Natural killer cell (primary cell): ENCODE data around the gene STX8. TPM values are rescaled to one million over a fixed set of nuclear protein-coding genes. Genes with fewer than 3 reads are reported as not detected.

ENCODE experiments used
- ATAC-seq, 3 donors: fragments of 150-1000 bp in 2 of 3; fragments of 200-7000 bp in 1 of 3; cut with Tn5 transposase; 1 replicate in 1 of 3; 2 replicates in 2 of 3; pipeline ENCODE4 v1.10.0; 2021; ENCODE audit warnings: mild to moderate bottlenecking in 2 of 3, moderate library complexity in 2 of 3
- DNase-seq, 2 donors: peaks; one replicate each; pipeline versions ENCODE4 v3.0.0 to v3.0.0-alpha.2; 2013 to 2021; ENCODE audit warnings: mixed read lengths in 1 of 2
- H3K27ac ChIP-seq: one replicate; pipeline ENCODE4 v1.5.1; 2013; ENCODE audit warnings: mild to moderate bottlenecking, low read length
- H3K27me3 ChIP-seq: one replicate; pipeline ENCODE4 v1.6.1; 2013; ENCODE audit warnings: low read length; ENCODE audit not compliant: control insufficient read depth, insufficient read depth
- H3K36me3 ChIP-seq: one replicate; pipeline ENCODE4 v1.6.1; 2013; ENCODE audit warnings: low read length; ENCODE audit not compliant: control insufficient read depth, insufficient read depth
- H3K4me1 ChIP-seq: one replicate; pipeline ENCODE4 v1.6.1; 2013; ENCODE audit warnings: low read length; ENCODE audit not compliant: control insufficient read depth, insufficient read depth
- H3K4me3 ChIP-seq: one replicate; pipeline ENCODE4 v1.5.1; 2013; ENCODE audit warnings: low read length
- H3K9me3 ChIP-seq: one replicate; pipeline ENCODE4 v1.6.1; 2013; ENCODE audit warnings: low read length; ENCODE audit not compliant: control insufficient read depth, insufficient read depth
- H3K27ac Mint-ChIP-seq, 2 donors: one replicate each; pipeline ENCODE4 v1.8.0; 2022; ENCODE audit warnings: mild to moderate bottlenecking in 2 of 2, mixed read lengths in 2 of 2, moderate library complexity in 1 of 2
- H3K27me3 Mint-ChIP-seq, 2 donors: one replicate each; pipeline ENCODE4 v1.8.0; 2022; ENCODE audit warnings: low read depth in 2 of 2, mixed read lengths in 2 of 2
- H3K36me3 Mint-ChIP-seq: one replicate; pipeline ENCODE4 v1.8.0; 2022; ENCODE audit warnings: mixed read lengths
- H3K4me1 Mint-ChIP-seq, 2 donors: one replicate each; pipeline ENCODE4 v1.8.0; 2022; ENCODE audit warnings: mixed read lengths in 2 of 2
- H3K4me3 Mint-ChIP-seq: one replicate; pipeline ENCODE4 v1.8.0; 2022; ENCODE audit warnings: mild to moderate bottlenecking, moderate library complexity, mixed read lengths
- H3K9me3 Mint-ChIP-seq, 2 donors: one replicate each; pipeline ENCODE4 v1.8.0; 2022; ENCODE audit warnings: mixed read lengths in 2 of 2
- WGBS: methylation state at CpG from one replicate; pipeline ENCODE4 v1.1.7; 2013; ENCODE audit warnings: missing lambda C conversion rate; ENCODE audit not compliant: insufficient coverage; 5-methylcytosine and 5-hydroxymethylcytosine counted together
- intact Hi-C: fragments of 100-400 bp; cut with micrococcal nuclease; formaldehyde crosslinking; loops from one replicate; pipeline ENCODE4 v1.14.2; 2022
- total RNA-seq, 4 donors: library from RNA; stranded (reverse); fragments of 120-200 nt in 1 of 4; gene quantifications; one replicate each; pipeline versions ENCODE4 v1.2.3 to v1.2.4, GENCODE V29; 2013 to 2022
- TF ChIP-seq, protein P1 (sequence below): fragments of 200-600 bp; IDR thresholded peaks from one replicate; pipeline ENCODE4 v1.8.0; 2022; ENCODE audit warnings: antibody characterized with exemption

STX8 gene
- total RNA-seq, 3 donors from 2014 or later (not counting 1 experiment from before 2014, with no cell fraction given), result 96.3 to 141 (median 120) TPM

DNA sequence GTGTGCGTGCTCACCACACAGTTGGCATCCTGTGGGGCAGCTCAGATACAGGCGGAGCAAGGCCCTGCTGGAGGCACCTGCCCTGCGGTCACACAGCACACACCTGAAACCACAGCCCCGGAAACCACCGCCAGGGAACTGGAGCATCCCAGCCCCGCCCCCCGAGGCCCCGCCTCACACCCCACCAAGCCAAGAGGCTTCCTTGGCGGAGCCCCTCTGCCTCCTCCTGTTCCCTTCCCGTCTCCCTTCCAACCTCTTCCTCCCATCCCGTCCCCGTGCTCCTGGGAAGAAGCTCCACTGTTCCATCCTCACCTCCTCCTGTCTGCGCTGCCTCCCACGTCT lies 348.9 kb downstream of the STX8 start:
- peak in 1 of 2 donors; percentile 50 for DNase-seq

DNA sequence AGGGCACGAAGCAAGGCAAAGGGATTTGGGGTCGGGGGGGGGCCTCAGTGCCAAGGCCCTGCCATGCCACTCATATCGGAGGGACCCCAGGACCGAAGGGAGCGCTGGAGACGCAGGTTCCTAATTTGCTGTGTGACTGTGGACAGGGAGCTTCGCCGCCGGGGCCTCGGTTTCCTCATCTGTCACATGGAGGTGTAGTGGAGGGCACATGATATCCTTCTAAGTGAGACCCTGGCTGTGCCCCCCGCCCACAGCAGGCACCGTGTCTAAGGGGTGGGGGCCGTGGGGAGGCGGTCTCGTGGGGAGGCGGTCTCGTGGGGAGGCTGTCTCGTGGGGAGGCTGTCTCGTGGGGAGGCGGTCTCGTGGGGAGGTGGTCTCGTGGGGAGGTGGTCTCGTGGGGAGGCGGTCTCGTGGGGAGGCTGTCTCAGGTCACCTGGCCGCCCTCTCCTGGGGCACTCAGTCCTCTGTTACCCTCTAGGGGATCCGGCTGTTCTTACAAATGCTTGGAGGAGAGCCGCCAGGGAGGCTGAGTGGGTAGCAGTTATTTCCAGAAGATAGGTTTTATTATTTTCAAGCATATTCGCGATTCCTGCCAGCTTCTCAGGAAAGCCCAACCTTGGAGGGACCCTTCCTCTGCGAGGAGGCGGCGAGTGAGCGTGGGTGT lies 349.4 kb downstream of the STX8 start:
- TF ChIP-seq, protein P1, sequence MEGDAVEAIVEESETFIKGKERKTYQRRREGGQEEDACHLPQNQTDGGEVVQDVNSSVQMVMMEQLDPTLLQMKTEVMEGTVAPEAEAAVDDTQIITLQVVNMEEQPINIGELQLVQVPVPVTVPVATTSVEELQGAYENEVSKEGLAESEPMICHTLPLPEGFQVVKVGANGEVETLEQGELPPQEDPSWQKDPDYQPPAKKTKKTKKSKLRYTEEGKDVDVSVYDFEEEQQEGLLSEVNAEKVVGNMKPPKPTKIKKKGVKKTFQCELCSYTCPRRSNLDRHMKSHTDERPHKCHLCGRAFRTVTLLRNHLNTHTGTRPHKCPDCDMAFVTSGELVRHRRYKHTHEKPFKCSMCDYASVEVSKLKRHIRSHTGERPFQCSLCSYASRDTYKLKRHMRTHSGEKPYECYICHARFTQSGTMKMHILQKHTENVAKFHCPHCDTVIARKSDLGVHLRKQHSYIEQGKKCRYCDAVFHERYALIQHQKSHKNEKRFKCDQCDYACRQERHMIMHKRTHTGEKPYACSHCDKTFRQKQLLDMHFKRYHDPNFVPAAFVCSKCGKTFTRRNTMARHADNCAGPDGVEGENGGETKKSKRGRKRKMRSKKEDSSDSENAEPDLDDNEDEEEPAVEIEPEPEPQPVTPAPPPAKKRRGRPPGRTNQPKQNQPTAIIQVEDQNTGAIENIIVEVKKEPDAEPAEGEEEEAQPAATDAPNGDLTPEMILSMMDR, result no peak
- 75% methylated on average over 28 of the region's 34 CpGs for WGBS
- no peak overlapping the region for H3K4me3 Mint-ChIP-seq
- H3K9me3 Mint-ChIP-seq, result no peaks in the 10 kb centered on the region
- ATAC-seq, result no peak
- Histone ChIP-seq H3K36me3 (no peaks in the 10 kb centered on the region), H3K4me1 (no peaks in the 10 kb centered on the region), H3K9me3 (no peaks in the 10 kb centered on the region), H3K27ac (no peak overlapping the region), H3K4me3 (no peak overlapping the region), H3K27me3 (no peaks in the 10 kb centered on the region)
- H3K27ac Mint-ChIP-seq, result no peak overlapping the region
- DNase-seq, result no peak
- no peaks in the 10 kb centered on the region for H3K27me3 Mint-ChIP-seq
- no peaks in the 10 kb centered on the region for H3K4me1 Mint-ChIP-seq
- intact Hi-C loops, result no loop called here
- H3K36me3 Mint-ChIP-seq, result no peaks in the 10 kb centered on the region

More for the DNA sequence above, 348.9 kb downstream of the STX8 start:
- H3K9me3 ChIP-seq, result no peaks in the 10 kb centered on the region
- Mint-ChIP-seq H3K4me1 (no peaks in the 10 kb centered on the region), H3K27ac (no peak overlapping the region), H3K4me3 (no peak overlapping the region), H3K27me3 (no peaks in the 10 kb centered on the region), H3K9me3 (no peaks in the 10 kb centered on the region), H3K36me3 (no peaks in the 10 kb centered on the region)
- H3K27ac ChIP-seq, result no peak overlapping the region
- no peak overlapping the region for H3K4me3 ChIP-seq
- H3K4me1 ChIP-seq, result no peaks in the 10 kb centered on the region
- H3K27me3 ChIP-seq, result no peaks in the 10 kb centered on the region
- TF ChIP-seq, protein P1, result no peak
- intact Hi-C loops, result no loop called here
- 61% methylated on average over 14 of the region's 14 CpGs for WGBS
- ATAC-seq, result peak in 1 of 3 donors; percentile 1
- no peaks in the 10 kb centered on the region for H3K36me3 ChIP-seq

DNA sequence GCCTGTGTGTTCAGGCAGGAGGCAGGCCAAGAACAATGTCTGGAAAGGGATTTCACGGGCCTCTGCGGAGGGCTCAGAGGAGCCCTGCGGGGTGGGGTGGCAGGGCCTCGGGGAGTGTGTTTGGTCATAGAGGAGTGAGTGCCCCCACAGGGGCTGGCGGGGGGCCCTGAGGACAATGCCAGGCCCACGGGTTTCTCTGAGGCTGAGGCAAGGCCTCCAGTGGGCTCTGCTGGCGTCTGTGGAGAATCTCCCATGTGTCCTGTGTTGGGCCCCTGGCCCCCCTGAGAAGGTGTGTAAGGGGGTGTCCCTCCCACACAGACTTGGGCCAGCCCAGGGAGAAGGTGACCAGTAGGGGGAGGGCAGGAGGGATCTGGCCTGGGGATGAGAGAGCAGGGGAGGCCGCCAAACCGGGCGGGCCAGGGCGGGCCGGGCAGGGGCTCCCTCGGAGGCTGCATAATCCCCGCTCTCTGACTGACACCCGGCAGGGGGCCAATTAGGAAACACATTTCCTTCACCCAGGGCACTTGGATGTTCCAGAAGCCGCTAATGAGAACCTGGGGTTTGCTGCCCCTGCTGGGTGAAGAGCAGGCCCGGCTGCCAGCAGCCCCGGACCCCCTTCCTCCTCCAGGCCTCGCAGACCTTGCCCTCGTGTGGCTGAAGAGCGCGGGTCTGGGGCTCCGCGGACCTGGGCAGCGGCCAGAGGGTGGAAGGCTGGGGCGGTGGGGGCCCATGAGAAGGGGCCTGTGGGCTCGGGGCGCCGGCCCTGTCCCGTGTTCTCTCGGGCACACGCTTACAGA lies 350.1 kb downstream of the STX8 start:
- H3K9me3 Mint-ChIP-seq, result no peaks in the 10 kb centered on the region
- no peaks in the 10 kb centered on the region for H3K27me3 Mint-ChIP-seq
- 91% methylated on average over 32 of the region's 32 CpGs for WGBS
- no peaks in the 10 kb centered on the region for H3K4me1 Mint-ChIP-seq
- DNase-seq, result no peak
- no peaks in the 10 kb centered on the region for H3K36me3 Mint-ChIP-seq
- no peak overlapping the region for H3K4me3 Mint-ChIP-seq
- H3K27ac ChIP-seq, result no peak overlapping the region
- H3K9me3 ChIP-seq, result no peaks in the 10 kb centered on the region
- TF ChIP-seq, protein P1, result no peak
- intact Hi-C loops, result no loop called here
- no peaks in the 10 kb centered on the region for H3K36me3 ChIP-seq
- H3K27ac Mint-ChIP-seq, result no peak overlapping the region
- H3K27me3 ChIP-seq, result no peaks in the 10 kb centered on the region
- no peak for ATAC-seq
- no peak overlapping the region for H3K4me3 ChIP-seq
- H3K4me1 ChIP-seq, result no peaks in the 10 kb centered on the region
